Colonic mucosa (tissue), 4 donors: ENCODE measurements around the gene COPE. TPM values are rescaled to one million over a fixed set of nuclear protein-coding genes. Genes with fewer than 3 reads are reported as not detected.

Experiments
- DNase-seq: peaks from one replicate; pipeline ENCODE4 v3.0.0-alpha.2; 2020
- H3K27ac ChIP-seq: fragments of 200-600 bp; one replicate; pipeline ENCODE4 v1.8.0; 2021
- H3K27me3 ChIP-seq: fragments of 200-600 bp; one replicate; pipeline ENCODE4 v1.8.0; 2021
- H3K36me3 ChIP-seq: fragments of 200-600 bp; one replicate; pipeline ENCODE4 v1.8.0; 2021
- H3K4me1 ChIP-seq: fragments of 200-600 bp; one replicate; pipeline ENCODE4 v1.8.0; 2021; ENCODE audit warnings: mild to moderate bottlenecking
- H3K4me3 ChIP-seq: fragments of 200-600 bp; one replicate; pipeline ENCODE4 v1.8.0; 2021
- H3K9ac ChIP-seq, 2 donors: one replicate each; pipeline ENCODE4 v1.7.0; 2013; ENCODE audit warnings: control low read depth in 2 of 2, low read depth in 2 of 2, low read length in 2 of 2
- H3K9me3 ChIP-seq: fragments of 200-600 bp; one replicate; pipeline ENCODE4 v1.8.0; 2021
- CTCF ChIP-seq: fragments of 200-600 bp; IDR thresholded peaks from one replicate; pipeline ENCODE4 v1.8.0; 2022; ENCODE audit warnings: antibody characterized with exemption, mild to moderate bottlenecking
- intact Hi-C: fragments of 100-400 bp; cut with DNase I; formaldehyde crosslinking; loops from one replicate; pipeline ENCODE4 v1.14.1; 2022
- total RNA-seq, 2 donors: library from RNA; stranded (reverse); fragmentation: NEBNext Ultra II Directional in 1 of 2; extraction: Animal tissue kit (Norgen Biotek cat#: 25700) in 1 of 2; gene quantifications; one replicate each; pipeline ENCODE4 v1.2.1, GENCODE V29; 2021
- donor health status: healthy.
- donor health status: DM: no; HTN: no; CAD: no.
- donor health status: DM: no; HTN: no; CAD: no.

The COPE gene
- total RNA-seq, 2 donors from 2014 or later: 218 to 295 TPM

GRCh38 chr19:18910801-18911436 lies 8.3 kb downstream of the COPE start:
- TF ChIP-seq CTCF: no peak
- Histone ChIP-seq H3K9me3 (no peaks in the 10 kb centered on the region), H3K9ac (no peak overlapping the region), H3K4me1 (no peaks in the 10 kb centered on the region), H3K27me3 (no peaks in the 10 kb centered on the region), H3K4me3 (no peak overlapping the region), H3K27ac (no peak overlapping the region), H3K36me3 (peaks cover 6% of the 10 kb centered on the region)
- no peak for DNase-seq
- intact Hi-C loops: no loop called here

DNA sequence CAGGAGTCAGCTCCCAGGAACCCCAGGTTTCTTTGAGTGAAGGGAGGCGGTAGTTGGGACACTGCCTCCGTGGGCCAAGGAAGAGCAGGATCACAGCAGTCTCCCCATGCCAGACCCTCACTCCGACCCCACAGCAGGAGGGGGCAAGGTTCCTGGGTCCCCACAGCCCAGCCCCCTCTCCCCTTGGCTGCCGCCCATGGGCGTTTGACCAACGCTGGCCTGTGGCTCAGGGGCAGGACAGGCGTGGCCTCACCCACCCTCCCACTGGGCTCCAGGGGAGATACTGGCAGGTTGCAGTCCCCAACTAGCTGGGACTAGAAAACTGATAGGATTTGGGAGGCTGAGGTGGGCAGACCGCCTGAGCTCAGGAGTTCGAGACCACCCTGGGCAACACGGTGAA lies 9.2 kb downstream of the COPE start:
- no peak for TF ChIP-seq CTCF
- H3K27ac ChIP-seq: no peak overlapping the region
- intact Hi-C loops: no loop called here

GRCh38 chr19:18908917-18909619 lies 10.1 kb downstream of the COPE start:
- Histone ChIP-seq H3K4me3 (no peak overlapping the region), H3K4me1 (no peaks in the 10 kb centered on the region), H3K9me3 (no peaks in the 10 kb centered on the region), H3K27me3 (no peaks in the 10 kb centered on the region), H3K27ac (no peak overlapping the region), H3K36me3 (peaks cover 6% of the 10 kb centered on the region), H3K9ac (no peak overlapping the region)
- TF ChIP-seq CTCF: no peak
- intact Hi-C loops: no loop called here
- DNase-seq: no peak

More for the DNA sequence above, 9.2 kb downstream of the COPE start:
- no peak for DNase-seq
- peaks cover 6% of the 10 kb centered on the region for H3K36me3 ChIP-seq
- H3K9me3 ChIP-seq: no peaks in the 10 kb centered on the region
- H3K27me3 ChIP-seq: no peaks in the 10 kb centered on the region
- H3K4me3 ChIP-seq: no peak overlapping the region
- no peaks in the 10 kb centered on the region for H3K4me1 ChIP-seq
- no peak overlapping the region for H3K9ac ChIP-seq

DNA sequence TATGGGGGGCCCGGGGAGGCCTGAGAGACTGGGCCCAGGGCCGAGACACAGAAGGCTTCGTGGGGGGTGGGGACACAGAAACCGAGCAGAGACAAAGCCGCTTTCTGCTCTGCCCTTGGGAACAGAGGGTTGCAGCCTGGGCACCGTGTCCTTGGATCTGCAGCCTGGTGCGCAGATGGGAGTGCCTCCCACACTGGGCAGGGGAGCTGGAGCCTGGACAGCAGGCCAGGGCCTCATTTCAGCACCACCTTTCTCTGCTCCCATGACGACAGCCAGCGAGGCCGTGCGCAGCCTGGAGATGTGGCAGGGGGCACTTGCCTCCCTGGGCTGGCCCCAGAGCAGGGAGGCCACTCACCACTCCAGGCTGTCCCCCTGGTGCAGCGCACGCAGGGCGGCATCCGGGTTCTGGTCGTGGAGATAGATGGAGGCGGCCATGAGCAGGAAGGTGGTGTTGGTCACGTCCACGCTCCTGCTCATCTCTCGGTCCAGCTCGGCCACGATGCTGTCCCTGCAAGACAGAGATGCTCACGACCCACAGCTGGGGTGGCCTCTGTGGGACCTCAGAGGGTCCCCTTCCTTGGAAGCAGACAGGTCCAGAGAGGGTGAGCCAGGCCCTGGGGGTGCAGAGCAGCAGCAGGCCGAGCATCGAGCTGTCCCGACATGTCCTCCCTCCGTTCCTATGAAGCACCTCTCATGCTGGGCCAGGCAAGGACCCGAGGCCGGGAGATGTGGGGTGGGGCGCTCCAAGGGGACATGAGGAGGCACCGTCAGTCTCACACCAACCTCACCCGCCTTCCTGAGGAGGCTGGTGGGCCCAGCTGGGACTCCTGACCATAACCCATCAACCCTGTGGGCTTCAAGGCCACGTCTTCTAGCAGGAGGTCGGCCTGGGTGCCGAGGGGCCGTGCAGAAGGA lies 12.3 kb downstream of the COPE start:
- TF ChIP-seq CTCF: no peak
- H3K36me3 ChIP-seq: peaks cover 6% of the 10 kb centered on the region
- no peak overlapping the region for H3K27ac ChIP-seq
- no peak for DNase-seq
- intact Hi-C loops: no loop called here
- no peaks in the 10 kb centered on the region for H3K27me3 ChIP-seq
- peak overlapping the region in 1 of 2 donors; percentile 35 for H3K9ac ChIP-seq
- no peaks in the 10 kb centered on the region for H3K4me1 ChIP-seq
- H3K9me3 ChIP-seq: no peaks in the 10 kb centered on the region
- H3K4me3 ChIP-seq: no peak overlapping the region

- intact Hi-C loops: no loop called here
- DNase-seq: no peak
- Histone ChIP-seq H3K4me1 (no peaks in the 10 kb centered on the region), H3K27me3 (no peaks in the 10 kb centered on the region), H3K9me3 (no peaks in the 10 kb centered on the region), H3K36me3 (peaks cover 6% of the 10 kb centered on the region), H3K27ac (no peak overlapping the region), H3K9ac (no peak overlapping the region), H3K4me3 (no peak overlapping the region)
- TF ChIP-seq CTCF: no peak
Measured at GRCh38 chr19:18905513-18906236, 13.5 kb downstream of the COPE start.
